HepG2 (cell line): ENCODE data around the gene TNRC18. TPM values are rescaled to one million over a fixed set of nuclear protein-coding genes. Genes with fewer than 3 reads are reported as not detected.

Source experiments
- GATAD2A ChIP-seq: IDR thresholded peaks from 2 replicates; pipeline ENCODE4 v1.6.1; 2016
- KLF13 ChIP-seq: sonication (generic); formaldehyde crosslinking; IDR thresholded peaks from 2 replicates; pipeline ENCODE4 v1.4.0; 2020; ENCODE audit warnings: mild to moderate bottlenecking, missing genetic modification reagents
- NKX3-1 ChIP-seq: sonication (generic); formaldehyde crosslinking; IDR thresholded peaks from 2 replicates; pipeline ENCODE4 v1.5.0; 2020; ENCODE audit warnings: missing genetic modification reagents
- PHF21A ChIP-seq: sonication (generic); formaldehyde crosslinking; IDR thresholded peaks from 2 replicates; pipeline ENCODE4 v1.5.0; 2020; ENCODE audit warnings: mild to moderate bottlenecking, missing genetic modification reagents
- RXRA ChIP-seq: sonication (generic); formaldehyde crosslinking; IDR thresholded peaks from 2 replicates; pipeline ENCODE4 v1.5.1; 2020; ENCODE audit warnings: missing genetic modification reagents
- SIN3A ChIP-seq: IDR thresholded peaks from 2 replicates; pipeline ENCODE4 v1.6.1; 2011; ENCODE audit warnings: low read depth, mild to moderate bottlenecking, control low read depth, low read length, borderline replicate concordance
- SP5 ChIP-seq: IDR thresholded peaks from 2 replicates; pipeline ENCODE4 v1.6.1; 2016; ENCODE audit warnings: low read depth, borderline replicate concordance
- THRA ChIP-seq: sonication (generic); formaldehyde crosslinking; IDR thresholded peaks from 2 replicates; pipeline ENCODE4 v1.4.0; 2020; ENCODE audit warnings: missing genetic modification reagents, borderline replicate concordance
- ZBTB3 ChIP-seq: sonication (generic); formaldehyde crosslinking; IDR thresholded peaks from 2 replicates; pipeline ENCODE4 v1.4.0; 2020; ENCODE audit warnings: low read depth, mild to moderate bottlenecking, moderate library complexity, missing genetic modification reagents, borderline replicate concordance
- ZBTB40 ChIP-seq, 2 experiments: fragments of 450-650 bp in 1 of 2; sonication (generic) in 1 of 2; formaldehyde crosslinking in 1 of 2; IDR thresholded peaks; 2 replicates each; pipeline versions ENCODE4 v1.6.1 to v1.8.0; 2016 to 2022; ENCODE audit warnings: antibody characterized with exemption in 1 of 2, mild to moderate bottlenecking in 1 of 2, missing genetic modification reagents in 1 of 2
- ZFP1 ChIP-seq: IDR thresholded peaks from 2 replicates; pipeline ENCODE4 v1.6.1; 2016
- ZMYM3 ChIP-seq: sonication (generic); formaldehyde crosslinking; IDR thresholded peaks from 2 replicates; pipeline ENCODE4 v1.5.1; 2020; ENCODE audit warnings: mild to moderate bottlenecking, missing genetic modification reagents
- ZNF225 ChIP-seq: sonication (generic); formaldehyde crosslinking; IDR thresholded peaks from 2 replicates; pipeline ENCODE4 v1.4.0; 2020; ENCODE audit warnings: mild to moderate bottlenecking, missing genetic modification reagents
- ZNF276 ChIP-seq: sonication (generic); formaldehyde crosslinking; IDR thresholded peaks from 2 replicates; pipeline ENCODE4 v1.4.0; 2020; ENCODE audit warnings: mild to moderate bottlenecking, low read depth, missing genetic modification reagents
- ZNF329 ChIP-seq: sonication (generic); formaldehyde crosslinking; IDR thresholded peaks from 2 replicates; pipeline ENCODE4 v1.9.0; 2021; ENCODE audit warnings: low read depth, mild to moderate bottlenecking, missing genetic modification reagents
- ZNF580 ChIP-seq: IDR thresholded peaks from 2 replicates; pipeline ENCODE4 v1.6.1; 2016; ENCODE audit warnings: low read depth, borderline replicate concordance
- ZNF598 ChIP-seq: sonication (generic); formaldehyde crosslinking; IDR thresholded peaks from 2 replicates; pipeline ENCODE4 v1.5.1; 2020; ENCODE audit warnings: mild to moderate bottlenecking, missing genetic modification reagents, borderline replicate concordance
- polyA plus RNA-seq, 8 experiments: library from polyadenylated mRNA; depleted of rRNA in 3 of 8; stranded (reverse) in 7 of 8; unstranded in 1 of 8; fragments of >200 nt; fragmentation: Illumina TruSeq in 4 of 8; extraction: Trizol in 4 of 8; gene quantifications; 2 replicates each; pipeline versions ENCODE4 v1.2.1 to v1.2.3, GENCODE V29; 2011 to 2016; ENCODE audit warnings: low read depth in 4 of 8, missing spikeins in 1 of 8, mixed read lengths in 1 of 8; ENCODE audit not compliant: insufficient read depth in 1 of 8
- total RNA-seq, 5 experiments: library from RNA; depleted of rRNA; stranded (reverse); fragments of >200 nt; fragmentation: Illumina TruSeq; extraction: Trizol; gene quantifications; 2 replicates each; pipeline ENCODE4 v1.2.3, GENCODE V29; 2016; ENCODE audit warnings: low read depth in 1 of 5

TNRC18 gene
- total and polyA plus RNA-seq, 2 of the 13 experiments (the other 11 are each of a cell fraction or from before 2014, with no cell fraction given): 11.7 to 17.4 TPM

- TF ChIP-seq ZBTB40 (IDR thresholded peaks at IDR 0.05) (no peak), ZBTB40 (CRISPR knock-in tag; IDR thresholded peaks at IDR 0.05) (peak; percentile 46; the same call in 1 of the 2 replicates), THRA (CRISPR knock-in tag) (peak; percentile 91; the same call in 1 of the 2 replicates), KLF13 (CRISPR knock-in tag) (no peak), ZNF276 (CRISPR knock-in tag) (no peak), RXRA (CRISPR knock-in tag) (peak; percentile 82), SP5 (CRISPR knock-in tag) (0 out of 2 replicates have a peak, but pooled peaks have one; percentile 12), ZBTB3 (peak; percentile 96; the same call in 1 of the 2 replicates), ZFP1 (CRISPR knock-in tag) (no peak), ZNF225 (CRISPR knock-in tag) (0 out of 2 replicates have a peak, but pooled peaks have one; percentile 63), NKX3-1 (CRISPR knock-in tag) (no peak), ZMYM3 (CRISPR knock-in tag) (peak; percentile 76), ZNF580 (CRISPR knock-in tag) (peak; percentile 41; the same call in 1 of the 2 replicates), PHF21A (CRISPR knock-in tag) (peak; percentile 65), ZNF329 (CRISPR knock-in tag) (no peak), ZNF598 (CRISPR knock-in tag) (0 out of 2 replicates have a peak, but pooled peaks have one; percentile 47), GATAD2A (CRISPR knock-in tag) (peak; percentile 79), SIN3A (peak; percentile 31; the same call in 1 of the 2 replicates)
These were observed 22.5 kb upstream of the TNRC18 start (continued) for GRCh38 chr7:5445981-5446594.
